Measurements from ENCODE around the gene WDR37. TPM values are rescaled to one million over a fixed set of nuclear protein-coding genes. Genes with fewer than 3 reads are reported as not detected.

Gene WDR37
- total and polyA plus RNA-seq, 10 of the 15 experiments (the other 5 are each of a cell fraction or from before 2014, with no cell fraction given), result 1.9 to 11.1 (median 7.1) TPM

GRCh38 chr10:1033601-1034000 is 22.6 kb upstream of the WDR37 start (continued):
- TF ChIP-seq, protein P1, sequence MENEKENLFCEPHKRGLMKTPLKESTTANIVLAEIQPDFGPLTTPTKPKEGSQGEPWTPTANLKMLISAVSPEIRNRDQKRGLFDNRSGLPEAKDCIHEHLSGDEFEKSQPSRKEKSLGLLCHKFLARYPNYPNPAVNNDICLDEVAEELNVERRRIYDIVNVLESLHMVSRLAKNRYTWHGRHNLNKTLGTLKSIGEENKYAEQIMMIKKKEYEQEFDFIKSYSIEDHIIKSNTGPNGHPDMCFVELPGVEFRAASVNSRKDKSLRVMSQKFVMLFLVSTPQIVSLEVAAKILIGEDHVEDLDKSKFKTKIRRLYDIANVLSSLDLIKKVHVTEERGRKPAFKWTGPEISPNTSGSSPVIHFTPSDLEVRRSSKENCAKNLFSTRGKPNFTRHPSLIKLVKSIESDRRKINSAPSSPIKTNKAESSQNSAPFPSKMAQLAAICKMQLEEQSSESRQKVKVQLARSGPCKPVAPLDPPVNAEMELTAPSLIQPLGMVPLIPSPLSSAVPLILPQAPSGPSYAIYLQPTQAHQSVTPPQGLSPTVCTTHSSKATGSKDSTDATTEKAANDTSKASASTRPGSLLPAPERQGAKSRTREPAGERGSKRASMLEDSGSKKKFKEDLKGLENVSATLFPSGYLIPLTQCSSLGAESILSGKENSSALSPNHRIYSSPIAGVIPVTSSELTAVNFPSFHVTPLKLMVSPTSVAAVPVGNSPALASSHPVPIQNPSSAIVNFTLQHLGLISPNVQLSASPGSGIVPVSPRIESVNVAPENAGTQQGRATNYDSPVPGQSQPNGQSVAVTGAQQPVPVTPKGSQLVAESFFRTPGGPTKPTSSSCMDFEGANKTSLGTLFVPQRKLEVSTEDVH (IDR thresholded peaks at IDR 0.05; ENCODE audit: low read depth, partially characterized antibody), result no peak

- ChIA-PET SMC1A (ENCODE audit: uncharacterized antibody, unreplicated experiment) (no interaction called here), POLR2A (no interaction called here), CTCF (interaction anchor here (0.6 kb wide), 1 partner anchor 35 kb away, joined by 5 read pairs; no protein-coding TSS in a partner anchor), RAD21 (ENCODE audit: unreplicated experiment) (interaction anchor here (1.1 kb wide), 1 partner anchor 42 kb away, joined by 3 read pairs; no protein-coding TSS in a partner anchor)
- no peak for DNase-seq (ENCODE audit: low read depth, low spot score)
- Histone ChIP-seq H3K4me1 (ENCODE audit: control insufficient read depth, insufficient read depth, low read length) (peaks cover 4% of the 10 kb centered on the region; the same call in 1 of the 2 replicates), H3K4me2 (ENCODE audit: control insufficient read depth, insufficient read depth) (no peak overlapping the region), H3K36me3 (ENCODE audit: control insufficient read depth in 2 of 2, insufficient read depth in 2 of 2, low read length in 1 of 2) (peaks cover 0 to 2% of the 10 kb centered on the region in 2 experiments; a peak in 1 of 4 replicates), H3K4me3 (no peak overlapping the region), H4K20me1 (ENCODE audit: control insufficient read depth, insufficient read depth) (no peaks in the 10 kb centered on the region), H2AFZ (ENCODE audit: control insufficient read depth, low read depth, low read length) (no peak overlapping the region), H3K9ac (ENCODE audit: control insufficient read depth, insufficient read depth, low read length) (no peak overlapping the region), H3K79me2 (ENCODE audit: control insufficient read depth, insufficient read depth, low read length) (no peaks in the 10 kb centered on the region), H3K9me3 (replicated peaks; ENCODE audit: control insufficient read depth, insufficient read depth, low read length) (no peaks in the 10 kb centered on the region), H3K27me3 (replicated peaks in 1 of 2; ENCODE audit: control insufficient read depth in 2 of 2, insufficient read depth in 2 of 2, low read length in 1 of 2) (no peaks in the 10 kb centered on the region), H3K27ac (ENCODE audit: control insufficient read depth, insufficient read depth) (no peak overlapping the region)
- TF ChIP-seq ZNF24 (IDR thresholded peaks at IDR 0.05) (no peak), SIN3A (IDR thresholded peaks at IDR 0.05; ENCODE audit: low read depth, low read length) (no peak), SIX5 (IDR thresholded peaks at IDR 0.05; ENCODE audit: low read depth, low read length, severe bottlenecking) (no peak), NR2F1 (conservative IDR thresholded peaks at IDR 0.05) (no peak), ZNF622 (IDR thresholded peaks at IDR 0.05) (no peak)
- BruUV-seq (replicated peaks), result no TSS peak
- WGBS (ENCODE audit: insufficient coverage, insufficient replicate concordance, low lambda C conversion rate, missing lambda C conversion rate), result 98% methylated on average over 3 of the region's 3 CpGs
- no peak for FAIRE-seq
- in situ Hi-C loops (cut with MboI), result no loop called here
- intact Hi-C loops (cut with micrococcal nuclease; ENCODE audit: unreplicated experiment), result no loop called here
- ATAC-seq, result no peak
These were observed 21.4 kb upstream of the WDR37 start for GRCh38 chr10:1034758-1035157.

Measured in GM12878 (cell line).